HCT116 (cell line): ENCODE data around the gene CBFA2T3. TPM values are rescaled to one million over a fixed set of nuclear protein-coding genes. Genes with fewer than 3 reads are reported as not detected.

Experiments
- ATAC-seq: fragments of 200-7000 bp; cut with Tn5 transposase; 2 replicates; pipeline ENCODE4 v1.9.1; 2020; ENCODE audit warnings: mild to moderate bottlenecking, moderate library complexity
- BruUV-seq: library from RNA; stranded (reverse); fragments of 400-500 nt; replicated peaks from 2 replicates; lab custom pipeline; 2021; lab: Mats Ljungman, UMichigan
- CTCF ChIA-PET: fragments of 300-600 bp; sonication (Branson Sonifier 250); formaldehyde crosslinking; loops from one replicate; lab custom pipeline; 2021; ENCODE audit warnings: antibody characterized with exemption; lab: Charles Lee
- POLR2A ChIA-PET: fragments of 300-600, 350-600 bp; sonication (Branson Sonifier 250); formaldehyde crosslinking; loops from one replicate; lab custom pipeline; 2021; ENCODE audit warnings: antibody characterized with exemption; lab: Charles Lee
- RAD21 ChIA-PET, 2 experiments: fragments of 300-600 bp; sonication (Branson Sonifier 250); formaldehyde crosslinking; loops; one replicate each; lab custom pipeline; 2023; ENCODE audit warnings: low total read pairs in 2 of 2; ENCODE audit not compliant: uncharacterized antibody in 2 of 2, unreplicated experiment in 2 of 2, low non-redundant PET in 1 of 2; lab: Charles Lee
- DNase-seq: peaks from one replicate; pipeline ENCODE4 v3.0.0-alpha.2; 2010; ENCODE audit warnings: low read depth, low spot score
- H2AFZ ChIP-seq: fragments of 200-600 bp; shearing (Covaris generic), sonication (generic); 2 replicates; pipeline ENCODE4 v1.6.1; 2017; ENCODE audit warnings: low read depth, mixed run types, mixed read lengths, antibody characterized with exemption, low read length; ENCODE audit not compliant: poor library complexity, severe bottlenecking
- H3K27ac ChIP-seq: 2 replicates; pipeline ENCODE4 v1.5.1; 2012; ENCODE audit warnings: low read depth, low read length
- H3K27me3 ChIP-seq: fragments of 200-600 bp; sonication (generic); 2 replicates; pipeline ENCODE4 v1.6.1; 2016; ENCODE audit warnings: mixed run types, low read length, mixed read lengths; ENCODE audit not compliant: insufficient read depth
- H3K36me3 ChIP-seq, 2 experiments: fragments of 200-500 bp in 1 of 2; fragments of 200-600 bp in 1 of 2; sonication (Bioruptor generic) in 1 of 2; sonication (generic) in 1 of 2; 2 replicates each; pipeline versions ENCODE4 v1.5.1 to v1.6.1; 2014 to 2016; ENCODE audit warnings: low read length in 2 of 2, inconsistent platforms in 1 of 2, mixed read lengths in 1 of 2, mixed run types in 1 of 2; ENCODE audit not compliant: insufficient read depth in 2 of 2, control insufficient read depth in 1 of 2
- H3K4me1 ChIP-seq, 2 experiments: fragments of 200-600 bp in 1 of 2; sonication (generic) in 1 of 2; 2 replicates each; pipeline versions ENCODE4 v1.5.1 to v1.6.1; 2012 to 2017; ENCODE audit warnings: low read length in 2 of 2, inconsistent platforms in 1 of 2, mild to moderate bottlenecking in 1 of 2, mixed read lengths in 1 of 2, mixed run types in 1 of 2, moderate library complexity in 1 of 2; ENCODE audit not compliant: insufficient read depth in 2 of 2, control insufficient read depth in 1 of 2
- H3K4me2 ChIP-seq: fragments of 200-600 bp; sonication (generic); 2 replicates; pipeline ENCODE4 v1.6.1; 2017; ENCODE audit warnings: mixed run types, low read length, mixed read lengths
- H3K4me3 ChIP-seq, 2 experiments: fragments of 200-600 bp in 1 of 2; sonication (generic) in 1 of 2; replicated peaks in 1 of 2; 2 replicates each; pipeline ENCODE4 v1.5.1; 2011 to 2016; ENCODE audit warnings: low read length in 2 of 2, control low read depth in 1 of 2, low read depth in 1 of 2, mild to moderate bottlenecking in 1 of 2, mixed read lengths in 1 of 2, mixed run types in 1 of 2
- H3K79me2 ChIP-seq: fragments of 200-600 bp; sonication (generic); 2 replicates; pipeline ENCODE4 v1.6.1; 2017; ENCODE audit warnings: mild to moderate bottlenecking, mixed run types, low read length, moderate library complexity, mixed read lengths; ENCODE audit not compliant: insufficient read depth
- H3K9ac ChIP-seq: fragments of 200-600 bp; sonication (generic); 2 replicates; pipeline ENCODE4 v1.6.1; 2016; ENCODE audit warnings: low read length, mixed read lengths
- H3K9me2 ChIP-seq: fragments of 200-600 bp; sonication (generic), shearing (Covaris generic); 2 replicates; pipeline ENCODE4 v1.6.1; 2017; ENCODE audit warnings: mixed run types, mild to moderate bottlenecking, moderate library complexity; ENCODE audit not compliant: insufficient read depth
- H3K9me3 ChIP-seq, 2 experiments: fragments of 200-500 bp in 1 of 2; fragments of 200-600 bp in 1 of 2; sonication (Bioruptor generic) in 1 of 2; sonication (generic) in 1 of 2; 2 replicates each; pipeline ENCODE4 v1.6.1; 2014 to 2017; ENCODE audit warnings: low read length in 2 of 2, mixed read lengths in 2 of 2, inconsistent platforms in 1 of 2, low read depth in 1 of 2, mild to moderate bottlenecking in 1 of 2, mixed run types in 1 of 2, moderate library complexity in 1 of 2; ENCODE audit not compliant: control insufficient read depth in 1 of 2, insufficient read depth in 1 of 2
- H4K20me1 ChIP-seq: fragments of 200-600 bp; sonication (generic), shearing (Covaris generic); 2 replicates; pipeline ENCODE4 v1.6.1; 2017; ENCODE audit warnings: mixed run types, mild to moderate bottlenecking, moderate library complexity; ENCODE audit not compliant: insufficient read depth
- CEBPB ChIP-seq: IDR thresholded peaks from 2 replicates; pipeline ENCODE4 v1.6.1; 2012; ENCODE audit warnings: low read depth
- EGR1 ChIP-seq: IDR thresholded peaks from 2 replicates; pipeline ENCODE4 v1.6.1; 2012; ENCODE audit warnings: low read depth
- ELF1 ChIP-seq: IDR thresholded peaks from 2 replicates; pipeline ENCODE4 v1.6.1; 2012; ENCODE audit warnings: low read depth, borderline replicate concordance
- EZH2 ChIP-seq: fragments of 200-600 bp; sonication (generic); IDR thresholded peaks from 2 replicates; pipeline ENCODE4 v1.6.1; 2017; ENCODE audit warnings: antibody characterized with exemption, mixed run types
- JUND ChIP-seq: IDR thresholded peaks from 2 replicates; pipeline ENCODE4 v1.6.1; 2012
- POLR2A ChIP-seq: IDR thresholded peaks from 2 replicates; pipeline ENCODE4 v1.7.0; 2011; ENCODE audit warnings: borderline replicate concordance; ENCODE audit not compliant: insufficient read depth, insufficient read length; ENCODE audit errors: extremely low read depth
- POLR2AphosphoS5 ChIP-seq: IDR thresholded peaks from 2 replicates; pipeline ENCODE4 v1.6.1; 2011; ENCODE audit warnings: mild to moderate bottlenecking, low read depth, low read length, moderate library complexity
- ZFX ChIP-seq: fragments of 450-650 bp; IDR thresholded peaks from 2 replicates; pipeline ENCODE4 v1.6.1; 2017
- intact Hi-C: fragments of 100-400 bp; cut with micrococcal nuclease; formaldehyde crosslinking; loops from 2 replicates; pipeline ENCODE4 v1.10.0; 2022
- total RNA-seq: library from RNA; stranded (reverse); gene quantifications from one replicate; pipeline ENCODE4 v1.2.1, GENCODE V29; 2021; ENCODE audit not compliant: unreplicated experiment
- TF ChIP-seq, protein P1 (sequence below), 3 experiments: fragments of 200-600 bp in 1 of 3; sonication (generic) in 1 of 3; IDR thresholded peaks in 2 of 3; conservative IDR thresholded peaks in 1 of 3; 2 replicates each; pipeline ENCODE4 v1.5.1; 2012 to 2017; ENCODE audit warnings: low read depth in 2 of 3, low read length in 2 of 3, antibody characterized with exemption in 1 of 3, borderline replicate concordance in 1 of 3, control low read depth in 1 of 3, mild to moderate bottlenecking in 1 of 3, mixed read lengths in 1 of 3, mixed run types in 1 of 3, moderate library complexity in 1 of 3; ENCODE audit not compliant: insufficient read depth in 1 of 3
- TF ChIP-seq, protein P2 (sequence below): IDR thresholded peaks from 2 replicates; pipeline ENCODE4 v1.6.1; 2012

The CBFA2T3 gene
- total RNA-seq, 1 experiment from 2014 or later, result 19.1 TPM

DNA sequence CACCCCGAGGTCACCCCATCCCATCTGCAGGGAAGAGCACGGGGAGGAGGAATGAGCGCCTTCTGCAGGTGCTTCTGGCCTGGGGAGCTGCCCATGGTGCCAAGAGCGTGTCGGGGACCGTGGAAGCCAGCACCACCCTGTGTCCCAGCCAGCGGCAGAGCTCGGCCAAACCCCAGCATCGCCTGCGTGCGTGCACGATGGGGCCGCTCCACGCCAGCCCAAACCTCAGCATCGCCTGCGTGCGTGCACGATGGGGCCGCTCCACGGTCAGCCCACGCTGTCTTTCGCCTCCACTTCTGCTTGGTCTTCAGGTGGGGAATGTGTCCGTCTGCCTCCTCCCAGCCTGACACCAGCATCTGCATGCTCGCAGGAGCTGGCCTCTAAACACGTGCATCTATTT lies 134.2 kb downstream of the CBFA2T3 start (continued):
- TF ChIP-seq EGR1, result no peak
- no peak for TF ChIP-seq JUND

DNA sequence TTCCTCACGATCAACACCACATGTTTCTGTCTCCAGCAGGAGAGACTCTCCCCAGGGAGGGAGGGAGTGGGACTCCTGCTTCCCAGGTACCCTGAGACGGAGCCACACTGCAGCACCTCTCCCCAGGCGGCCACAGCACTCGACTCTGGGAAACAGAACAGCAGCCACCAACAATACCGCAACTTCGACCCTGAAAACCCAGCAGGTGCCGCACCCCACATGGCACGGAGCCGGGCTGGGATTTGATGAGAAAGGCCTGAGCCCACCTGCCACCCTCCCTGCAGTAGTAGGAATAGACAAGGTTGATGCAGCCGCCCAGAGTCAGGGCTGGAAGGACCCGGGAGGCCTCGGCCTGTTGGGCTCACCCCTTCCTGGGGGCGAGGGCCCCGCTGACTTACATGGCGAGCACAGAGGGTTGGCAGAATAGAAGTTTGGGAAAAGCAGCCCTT lies 134.7 kb downstream of the CBFA2T3 start:
- TF ChIP-seq, protein P1, sequence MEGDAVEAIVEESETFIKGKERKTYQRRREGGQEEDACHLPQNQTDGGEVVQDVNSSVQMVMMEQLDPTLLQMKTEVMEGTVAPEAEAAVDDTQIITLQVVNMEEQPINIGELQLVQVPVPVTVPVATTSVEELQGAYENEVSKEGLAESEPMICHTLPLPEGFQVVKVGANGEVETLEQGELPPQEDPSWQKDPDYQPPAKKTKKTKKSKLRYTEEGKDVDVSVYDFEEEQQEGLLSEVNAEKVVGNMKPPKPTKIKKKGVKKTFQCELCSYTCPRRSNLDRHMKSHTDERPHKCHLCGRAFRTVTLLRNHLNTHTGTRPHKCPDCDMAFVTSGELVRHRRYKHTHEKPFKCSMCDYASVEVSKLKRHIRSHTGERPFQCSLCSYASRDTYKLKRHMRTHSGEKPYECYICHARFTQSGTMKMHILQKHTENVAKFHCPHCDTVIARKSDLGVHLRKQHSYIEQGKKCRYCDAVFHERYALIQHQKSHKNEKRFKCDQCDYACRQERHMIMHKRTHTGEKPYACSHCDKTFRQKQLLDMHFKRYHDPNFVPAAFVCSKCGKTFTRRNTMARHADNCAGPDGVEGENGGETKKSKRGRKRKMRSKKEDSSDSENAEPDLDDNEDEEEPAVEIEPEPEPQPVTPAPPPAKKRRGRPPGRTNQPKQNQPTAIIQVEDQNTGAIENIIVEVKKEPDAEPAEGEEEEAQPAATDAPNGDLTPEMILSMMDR (IDR thresholded peaks at IDR 0.05 in 2 of 3, conservative IDR thresholded peaks at IDR 0.05 in 1 of 3; ENCODE audit: borderline replicate concordance in 1 of 3, insufficient read depth in 1 of 3, low read depth in 2 of 3, low read length in 2 of 3), result no peak
- no peak for TF ChIP-seq EZH2
- TF ChIP-seq, protein P2, sequence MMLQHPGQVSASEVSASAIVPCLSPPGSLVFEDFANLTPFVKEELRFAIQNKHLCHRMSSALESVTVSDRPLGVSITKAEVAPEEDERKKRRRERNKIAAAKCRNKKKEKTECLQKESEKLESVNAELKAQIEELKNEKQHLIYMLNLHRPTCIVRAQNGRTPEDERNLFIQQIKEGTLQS, result no peak
- no peak for TF ChIP-seq CEBPB
- TF ChIP-seq ELF1, result no peak
- no peak for TF ChIP-seq POLR2A
- TF ChIP-seq POLR2AphosphoS5, result no peak
- TF ChIP-seq ZFX, result no peak

More for the DNA sequence above, 134.7 kb downstream of the CBFA2T3 start:
- no peaks in the 10 kb centered on the region for H3K27me3 ChIP-seq
- no peak for ATAC-seq
- H4K20me1 ChIP-seq, result no peaks in the 10 kb centered on the region
- intact Hi-C loops, result no loop called here
- H2AFZ ChIP-seq, result no peak overlapping the region
- ChIA-PET POLR2A (no interaction called here), RAD21 (no interaction called here), CTCF (no interaction called here)
- H3K27ac ChIP-seq, result no peak overlapping the region
- no peaks in the 10 kb centered on the region for H3K79me2 ChIP-seq
- H3K4me1 ChIP-seq, result no peaks in the 10 kb centered on the region
- BruUV-seq, result no TSS peak
- no peak overlapping the region for H3K4me3 ChIP-seq
- no peaks in the 10 kb centered on the region for H3K9me2 ChIP-seq
- H3K9me3 ChIP-seq, result no peaks in the 10 kb centered on the region
- no peak for DNase-seq
- no peak overlapping the region for H3K4me2 ChIP-seq
- H3K9ac ChIP-seq, result no peak overlapping the region
- H3K36me3 ChIP-seq, result no peaks in the 10 kb centered on the region
